GM18909 (cell line): ENCODE measurements around the gene KRTAP15-1.

ENCODE experiments used
- ATAC-seq: cut with Tn5 transposase; IDR thresholded peaks from one replicate; pipeline ENCODE4 v1.9.1; 2021; ENCODE audit warnings: mild to moderate bottlenecking; ENCODE audit not compliant: unreplicated experiment, poor library complexity

KRTAP15-1 gene

DNA sequence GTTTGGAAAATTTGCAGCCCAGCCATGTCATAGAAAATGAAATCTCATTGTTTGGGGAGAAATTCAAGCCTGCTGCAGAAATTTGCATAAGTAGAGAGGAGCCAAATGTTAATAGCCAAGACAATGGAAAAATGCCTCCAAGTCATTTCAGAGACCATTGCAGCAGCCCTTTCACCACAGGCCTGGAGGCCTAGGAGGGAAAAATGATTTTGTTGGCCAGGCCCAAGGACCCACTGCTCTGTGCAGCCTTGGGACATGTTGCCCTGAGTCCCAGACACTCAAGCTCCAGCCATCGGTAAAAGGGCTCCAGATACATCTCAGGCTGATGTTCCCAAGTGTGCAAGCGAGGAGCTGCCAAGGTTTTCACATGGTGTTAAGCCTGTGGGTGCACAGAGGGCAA is 46.1 kb downstream of the KRTAP15-1 start:
- ATAC-seq = no peak

- no peak for ATAC-seq
Observed at GRCh38 chr21:30487336-30487735, 47.3 kb downstream of the KRTAP15-1 start, which contains the start of gene KRTAP19-2. Gene KRTAP19-2 (minus strand): TSS chr21:30487436. CDS start chr21:30487348, 88 bp downstream.
